Lung microvascular endothelial cell (primary cell): ENCODE measurements around the gene PTTG1IP. TPM values are rescaled to one million over a fixed set of nuclear protein-coding genes. Genes with fewer than 3 reads are reported as not detected.
A peak's percentile ranks its signal among the peaks of the same experiment; 100 is the strongest.
"Not testable (repeated sequence)": the region's sequence is repeated elsewhere in the genome, so short reads cannot be mapped to it uniquely, and the experiment has no call there.

ENCODE experiments used
- DNase-seq, 2 donors: peaks; one replicate each; pipeline versions ENCODE4 v3.0.0 to v3.0.0-alpha.2; 2010; ENCODE audit warnings: low read depth in 2 of 2
- total RNA-seq: library from RNA; depleted of rRNA; stranded (reverse); fragments of >200 nt; gene quantifications from 2 replicates; pipeline ENCODE4 v1.2.1, GENCODE V29; 2014

PTTG1IP gene, protein sequence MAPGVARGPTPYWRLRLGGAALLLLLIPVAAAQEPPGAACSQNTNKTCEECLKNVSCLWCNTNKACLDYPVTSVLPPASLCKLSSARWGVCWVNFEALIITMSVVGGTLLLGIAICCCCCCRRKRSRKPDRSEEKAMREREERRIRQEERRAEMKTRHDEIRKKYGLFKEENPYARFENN
- total RNA-seq, result 291 and 379 TPM in 2 replicates

GRCh38 chr21:44873356-44874239, at the start of gene PTTG1IP:
PTTG1IP (minus strand) TSS chr21:44873690; CDS start chr21:44873616, 74 bp downstream.
- DNase-seq, result peak; percentile 97 to 99

GRCh38 chr21:44921928-44922327, 48.4 kb upstream of the PTTG1IP start:
- DNase-seq, result no peak

DNA sequence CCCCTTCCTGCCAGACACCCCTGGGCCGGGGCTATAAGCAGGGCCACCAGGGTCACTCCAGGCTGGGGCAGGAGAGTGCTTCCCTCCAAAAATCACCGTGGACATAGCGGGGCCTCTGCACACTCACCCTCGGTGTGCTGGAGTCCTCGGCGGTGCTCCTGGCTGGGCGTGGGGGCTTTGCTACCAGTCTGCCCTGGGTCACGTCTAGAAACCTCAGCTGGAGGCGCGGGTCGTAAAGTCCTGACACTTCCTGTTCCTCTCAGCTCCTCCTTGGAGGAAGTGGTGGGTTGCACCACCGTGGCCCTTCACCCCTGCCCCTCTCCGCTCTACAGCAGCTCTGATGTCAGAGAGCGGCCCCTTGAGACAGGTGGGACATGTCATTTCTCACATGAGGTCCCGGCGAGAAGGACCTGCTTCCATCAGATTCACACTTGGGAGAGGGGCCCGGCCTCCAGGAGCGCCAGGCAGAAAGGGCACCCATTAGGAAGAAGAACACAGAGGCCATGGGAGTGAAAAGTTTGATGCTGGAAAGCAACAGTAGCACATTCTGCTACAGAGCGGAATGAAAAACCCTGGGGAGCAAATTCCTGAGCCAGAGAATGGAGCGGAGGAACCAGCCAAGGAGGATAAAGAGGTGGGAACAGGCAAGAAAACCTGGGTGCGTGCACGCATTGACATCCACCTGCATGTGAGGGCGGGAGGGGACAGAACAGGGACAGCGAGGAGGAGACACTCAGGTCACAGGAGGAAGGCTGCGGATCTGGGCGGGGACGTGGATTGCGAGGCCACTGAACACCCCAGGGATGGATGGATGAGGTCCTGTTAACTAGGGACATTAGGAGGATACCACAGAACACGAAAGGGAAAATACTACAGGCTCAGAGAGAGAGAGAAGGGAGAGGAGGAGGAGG, 47.5 kb upstream of the PTTG1IP start, which contains the start of gene ITGB2:
Gene ITGB2, minus strand, starts transcription at position 206 of the 911 bp plus-strand sequence. CDS start 10,117 bp downstream, outside the sequence.
- DNase-seq, result no peak

GRCh38 chr21:44919913-44920693, 46.6 kb upstream of the PTTG1IP start:
- no peak for DNase-seq

DNA sequence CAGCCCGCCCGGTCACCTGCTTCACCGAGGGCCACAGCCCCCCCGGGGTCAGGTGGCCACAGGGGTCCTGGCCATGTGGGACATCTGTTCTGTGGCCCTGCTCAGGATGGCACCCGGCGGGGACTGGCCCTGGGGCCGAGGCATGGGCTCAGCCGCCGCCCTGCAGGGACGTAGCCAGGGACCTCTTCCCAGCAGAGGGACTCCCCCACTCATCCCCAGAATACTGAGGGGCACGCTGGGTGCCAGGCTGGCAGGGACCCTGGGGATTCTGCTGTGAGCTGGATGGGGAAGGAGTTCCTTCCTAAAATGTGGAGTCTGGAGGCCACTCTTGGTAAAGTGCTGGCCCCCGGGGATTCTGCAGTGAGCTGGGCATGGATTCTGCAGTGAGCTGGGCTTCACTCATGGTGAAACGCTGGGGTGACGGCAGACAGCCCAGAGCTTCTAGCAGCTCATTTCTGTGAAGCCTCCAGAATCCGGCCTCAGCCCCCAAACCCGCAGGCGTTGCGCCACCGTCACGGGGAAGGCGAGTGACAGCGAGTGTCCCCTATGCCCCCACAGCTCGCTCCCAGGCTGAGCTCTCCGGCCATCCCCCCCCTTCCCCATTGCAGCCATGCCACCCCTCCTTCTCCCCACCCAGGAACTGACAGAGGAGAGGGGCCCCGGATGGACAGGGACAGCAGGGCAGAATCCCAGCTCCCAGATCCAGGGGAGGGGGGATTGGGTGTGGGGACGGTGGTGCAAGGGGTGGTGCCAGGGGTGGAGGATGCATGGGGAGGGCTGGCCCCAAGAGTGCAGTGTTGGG, 45.8 kb upstream of the PTTG1IP start:
- DNase-seq, result no peak

- no peak for DNase-seq
Measured at GRCh38 chr21:44918581-44919033, 45.1 kb upstream of the PTTG1IP start.

GRCh38 chr21:44918107-44918470, 44.6 kb upstream of the PTTG1IP start:
- DNase-seq, result no peak

- DNase-seq, result no peak
Measured at GRCh38 chr21:44917446-44918106, 44.1 kb upstream of the PTTG1IP start.

- peak in 1 of 2 donors; percentile 21 for DNase-seq
Measured at GRCh38 chr21:44916965-44917364, 43.5 kb upstream of the PTTG1IP start.

DNA sequence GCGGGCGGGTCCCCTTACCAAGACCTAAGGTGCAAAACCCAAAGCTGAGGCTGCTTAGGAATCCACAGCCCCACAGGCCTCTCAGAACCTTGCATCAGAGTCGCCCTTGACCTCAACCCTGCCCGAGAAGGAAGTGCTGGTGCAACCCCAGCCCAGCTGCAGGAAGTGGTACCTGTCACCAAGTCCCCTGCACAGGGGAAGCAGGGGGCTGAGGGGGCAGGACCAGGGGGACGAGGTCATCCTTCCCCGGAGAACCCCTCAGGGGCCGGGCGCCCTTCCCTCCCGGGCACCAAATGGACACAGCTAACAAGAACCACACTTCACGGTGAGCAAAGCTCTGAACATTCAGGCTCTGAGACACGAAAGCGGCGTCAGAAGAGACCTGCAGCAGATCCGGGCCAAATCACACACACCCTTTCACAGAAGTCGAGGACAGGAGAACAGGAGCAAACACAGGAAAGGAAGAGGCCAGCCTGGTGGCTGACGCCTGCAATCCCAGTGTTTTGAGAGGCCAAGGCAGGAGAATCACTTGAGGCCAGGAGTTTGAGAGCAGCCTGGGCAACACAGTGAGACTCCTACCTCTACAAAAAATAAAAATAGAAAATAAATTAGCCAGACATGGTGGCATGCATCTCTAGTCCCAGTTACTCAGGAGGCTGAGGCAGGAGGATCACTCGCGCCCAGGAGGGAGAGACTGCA, 40.8 kb upstream of the PTTG1IP start:
- no peak for DNase-seq

DNA sequence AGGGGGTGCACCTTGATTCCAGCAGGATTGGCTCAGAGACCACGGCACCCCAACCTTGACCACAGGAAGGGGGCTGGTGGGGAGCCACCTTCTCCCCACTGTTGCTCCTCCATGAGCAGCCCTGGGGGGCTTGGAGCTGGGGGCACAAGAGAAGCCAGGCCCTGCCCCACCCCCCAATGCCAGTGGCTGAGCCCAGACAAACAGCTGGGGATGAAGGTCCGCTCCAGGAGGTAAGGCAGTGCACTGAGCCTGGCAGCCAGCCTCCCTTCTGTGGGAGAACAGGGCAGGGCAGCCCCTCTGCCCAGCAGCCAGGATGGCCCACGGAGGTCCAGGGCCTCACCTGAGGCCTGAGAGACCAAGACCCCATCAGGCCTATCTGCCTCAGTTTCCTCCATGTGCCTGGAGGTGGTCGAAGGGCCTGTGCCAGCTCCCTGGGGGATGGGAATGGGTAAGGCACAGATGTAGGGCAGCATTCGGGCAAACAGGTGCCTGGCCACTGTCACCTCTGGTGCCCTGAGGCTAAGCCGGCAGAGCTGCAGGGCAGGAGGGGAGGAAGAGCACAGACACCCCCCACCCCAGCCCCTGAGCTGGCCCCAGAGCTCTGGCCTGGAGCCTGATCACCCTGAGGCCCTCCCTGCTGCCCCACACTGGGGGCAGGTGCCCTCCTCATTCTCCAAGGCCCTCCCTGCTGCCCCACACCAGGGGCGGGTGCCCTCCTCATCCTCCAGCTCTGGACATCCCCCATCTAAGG, 40.1 kb upstream of the PTTG1IP start:
- no peak for DNase-seq

DNA sequence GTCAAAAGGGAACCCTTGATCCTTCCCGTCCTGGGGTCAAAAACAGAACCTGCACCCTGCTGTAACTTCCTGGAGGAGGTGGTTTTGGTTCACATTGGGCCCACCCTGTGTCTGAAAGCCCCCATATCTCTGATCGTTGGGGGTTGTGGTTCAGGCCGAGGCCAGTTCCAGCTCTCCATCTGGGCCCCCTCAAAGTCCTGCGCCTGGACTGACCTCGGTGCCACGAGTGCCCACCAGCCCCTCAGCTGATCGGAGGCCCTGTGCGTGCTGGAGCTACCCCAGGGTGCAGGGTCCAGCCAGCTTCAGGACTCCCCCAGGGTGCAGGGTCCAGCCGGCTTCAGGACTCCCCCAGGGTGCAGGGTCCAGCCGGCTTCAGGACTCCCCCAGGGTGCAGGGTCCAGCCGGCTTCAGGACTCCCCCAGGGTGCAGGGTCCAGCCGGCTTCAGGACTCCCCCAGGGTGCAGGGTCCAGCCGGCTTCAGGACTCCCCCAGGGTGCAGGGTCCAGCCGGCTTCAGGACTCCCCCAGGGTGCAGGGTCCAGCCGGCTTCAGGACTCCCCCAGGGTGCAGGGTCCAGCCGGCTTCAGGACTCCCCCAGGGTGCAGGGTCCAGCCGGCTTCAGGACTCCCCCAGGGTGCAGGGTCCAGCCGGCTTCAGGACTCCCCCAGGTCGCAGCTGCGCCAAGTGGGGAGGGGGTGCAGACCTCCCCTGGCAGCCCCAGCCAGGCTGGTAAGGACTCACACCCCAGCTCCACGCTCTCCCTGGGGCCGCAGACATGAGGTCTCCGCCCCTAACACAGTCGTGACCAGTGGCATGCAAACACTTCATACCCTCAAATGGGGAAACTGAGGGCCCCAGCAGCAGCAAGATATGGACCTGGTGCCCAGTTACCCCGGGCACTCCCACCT, 39.3 kb upstream of the PTTG1IP start:
- not testable (repeated sequence) for DNase-seq

DNA sequence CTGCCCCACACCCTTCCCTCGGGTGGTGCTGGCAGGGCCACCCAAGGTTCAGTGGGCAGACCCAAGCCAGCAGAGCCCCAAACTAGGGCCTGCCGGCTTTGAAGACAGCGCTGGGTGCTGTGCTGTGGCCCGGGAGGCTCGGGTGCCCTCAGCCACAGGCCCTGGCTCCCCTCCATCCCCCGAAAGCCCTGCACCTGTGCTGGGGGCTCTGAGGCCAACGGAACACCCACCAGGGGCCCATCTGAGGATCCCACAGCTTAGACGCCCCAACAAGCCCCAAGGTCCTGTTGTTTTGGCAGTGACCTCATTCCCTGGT, 38.6 kb upstream of the PTTG1IP start:
- no peak for DNase-seq

DNA sequence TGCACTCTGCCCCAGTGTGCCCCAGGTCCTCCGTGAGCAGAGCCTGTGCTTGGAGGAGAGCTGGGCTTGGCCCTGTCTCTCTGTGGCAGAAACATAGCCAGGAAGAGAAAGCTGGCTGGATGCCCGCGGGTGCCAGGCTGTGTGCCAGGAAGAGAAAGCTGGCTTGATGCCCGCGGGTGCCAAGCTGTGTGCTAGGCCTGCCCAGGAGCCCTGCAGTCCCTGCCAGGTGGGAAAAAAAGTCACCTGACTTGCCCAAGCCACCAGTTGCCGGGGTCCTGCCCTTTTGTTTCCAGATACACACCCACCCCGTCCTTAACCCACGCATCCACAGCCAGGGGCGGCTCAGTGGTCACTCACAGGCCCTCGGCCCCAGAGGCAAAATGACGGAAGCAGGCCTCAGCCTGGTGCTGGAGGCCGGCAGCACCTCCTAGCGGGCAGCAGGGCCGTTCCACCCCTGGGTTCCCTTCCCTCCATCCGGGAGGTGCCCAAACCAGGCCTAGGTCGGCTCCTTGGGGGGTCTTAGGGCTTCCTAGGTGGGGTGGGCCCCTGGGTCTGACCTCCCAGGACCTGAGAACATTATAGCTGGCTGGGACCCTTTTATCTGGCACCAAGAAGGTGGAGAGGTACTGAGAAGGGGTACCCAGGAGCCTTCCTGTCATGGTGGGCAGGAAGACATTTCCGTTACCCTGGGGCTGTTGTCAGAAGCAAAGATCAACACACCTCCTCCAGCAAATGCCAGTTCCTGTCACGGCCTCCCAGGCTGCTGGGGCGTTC, 38.1 kb upstream of the PTTG1IP start:
- peak; percentile 72 to 76 for DNase-seq

- no peak for DNase-seq
Measured at GRCh38 chr21:44911068-44911383, 37.5 kb upstream of the PTTG1IP start.

- no peak for DNase-seq
Measured at GRCh38 chr21:44910229-44911067, 37.0 kb upstream of the PTTG1IP start.
